SKM-1 treated with dmso at 0.1 percent for 144 hours (cell line): ENCODE data around the gene CHST3.
A peak's percentile ranks its signal among the peaks of the same experiment; 100 is the strongest.

Source experiments
- DNase-seq: peaks from one replicate; lab custom pipeline; 2025; ENCODE audit not compliant: unreplicated experiment; lab: John Stamatoyannopoulos, UW

The CHST3 gene

GRCh38 chr10:72009051-72009424, 44.8 kb downstream of the CHST3 start:
- no peak for DNase-seq

- DNase-seq: no peak
Measured at GRCh38 chr10:72009425-72010081, 45.4 kb downstream of the CHST3 start.

GRCh38 chr10:72010234-72010973, 46.2 kb downstream of the CHST3 start:
- DNase-seq: no peak

GRCh38 chr10:72011016-72011415, 46.8 kb downstream of the CHST3 start:
- no peak for DNase-seq

GRCh38 chr10:72011468-72011867, 47.3 kb downstream of the CHST3 start:
- no peak for DNase-seq

- DNase-seq: no peak
Measured at GRCh38 chr10:72011976-72012512, 47.8 kb downstream of the CHST3 start.

GRCh38 chr10:72012796-72013195, 48.6 kb downstream of the CHST3 start:
- no peak for DNase-seq

- no peak for DNase-seq
Measured at GRCh38 chr10:72013202-72013945, 49.2 kb downstream of the CHST3 start.

GRCh38 chr10:72014197-72014596, 50.0 kb downstream of the CHST3 start:
- no peak for DNase-seq

GRCh38 chr10:72014785-72015480, 50.7 kb downstream of the CHST3 start:
- no peak for DNase-seq

- no peak for DNase-seq
Measured at GRCh38 chr10:72015841-72016240, 51.6 kb downstream of the CHST3 start.

GRCh38 chr10:72016608-72017300, 52.6 kb downstream of the CHST3 start:
- no peak for DNase-seq

- DNase-seq: no peak
Measured at GRCh38 chr10:72019085-72019876, 55.1 kb downstream of the CHST3 start.

- peak; percentile 46 for DNase-seq
Measured at GRCh38 chr10:72020914-72021809, 57.0 kb downstream of the CHST3 start.

- DNase-seq: no peak
Measured at GRCh38 chr10:72022228-72022627, 58.0 kb downstream of the CHST3 start.

- no peak for DNase-seq
Measured at GRCh38 chr10:72024596-72024995, 60.4 kb downstream of the CHST3 start.

- no peak for DNase-seq
Measured at GRCh38 chr10:72025400-72025799, 61.2 kb downstream of the CHST3 start.

GRCh38 chr10:72025832-72026231, 61.6 kb downstream of the CHST3 start:
- no peak for DNase-seq
